GM18867 (cell line): ENCODE measurements around the gene DEDD2.
A peak's percentile ranks its signal among the peaks of the same experiment; 100 is the strongest.

Experiments used
- ATAC-seq: cut with Tn5 transposase; IDR thresholded peaks from one replicate; pipeline ENCODE4 v1.9.1; 2021; ENCODE audit warnings: mild to moderate bottlenecking, moderate library complexity; ENCODE audit not compliant: unreplicated experiment

DEDD2 gene

GRCh38 chr19:42201489-42202289, 15.8 kb downstream of the DEDD2 start:
- peak; percentile 42 for ATAC-seq

- no peak for ATAC-seq
Measured at GRCh38 chr19:42200116-42200715, 17.3 kb downstream of the DEDD2 start.

DNA sequence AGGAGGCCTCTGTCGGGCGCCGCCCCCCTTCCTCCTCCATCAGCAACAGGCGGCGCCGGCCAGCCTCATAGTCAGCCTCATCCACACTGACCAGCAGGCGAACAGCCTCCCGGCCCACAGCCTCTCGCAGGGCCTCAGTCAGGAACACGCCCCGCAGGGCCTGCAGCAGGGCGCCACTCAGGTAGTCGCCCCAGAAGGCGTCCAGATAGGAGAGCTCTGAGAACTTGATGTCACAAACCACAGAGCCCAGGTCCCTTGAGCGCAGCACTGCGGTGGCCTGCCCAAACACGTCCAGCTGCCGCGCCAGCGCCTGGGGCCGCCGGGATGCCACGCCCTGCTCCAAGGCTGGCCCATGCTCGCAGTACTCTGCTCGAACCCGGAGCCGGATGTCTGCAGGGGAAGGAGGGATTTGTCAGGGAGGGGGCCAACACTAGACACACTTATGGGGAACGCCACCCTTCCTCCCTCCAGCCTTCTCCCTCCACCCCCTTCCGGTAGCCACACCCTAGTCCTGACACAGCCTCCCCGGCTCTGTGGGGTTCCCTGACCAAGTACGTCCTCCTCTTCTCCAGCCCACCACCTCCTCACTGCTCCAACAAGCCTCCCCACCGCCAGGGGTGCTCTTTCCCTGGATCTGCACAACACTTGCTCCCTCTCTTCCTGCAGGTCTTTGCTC, 17.9 kb downstream of the DEDD2 start:
- ATAC-seq = peak; percentile 36

- peak; percentile 48 for ATAC-seq
Measured at GRCh38 chr19:42198676-42199439, 18.6 kb downstream of the DEDD2 start.

- no peak for ATAC-seq
Measured at GRCh38 chr19:42197375-42197817, 20.1 kb downstream of the DEDD2 start.

- no peak for ATAC-seq
Measured at GRCh38 chr19:42196011-42197001, 21.2 kb downstream of the DEDD2 start.

GRCh38 chr19:42193706-42194105, 23.8 kb downstream of the DEDD2 start:
- no peak for ATAC-seq

DNA sequence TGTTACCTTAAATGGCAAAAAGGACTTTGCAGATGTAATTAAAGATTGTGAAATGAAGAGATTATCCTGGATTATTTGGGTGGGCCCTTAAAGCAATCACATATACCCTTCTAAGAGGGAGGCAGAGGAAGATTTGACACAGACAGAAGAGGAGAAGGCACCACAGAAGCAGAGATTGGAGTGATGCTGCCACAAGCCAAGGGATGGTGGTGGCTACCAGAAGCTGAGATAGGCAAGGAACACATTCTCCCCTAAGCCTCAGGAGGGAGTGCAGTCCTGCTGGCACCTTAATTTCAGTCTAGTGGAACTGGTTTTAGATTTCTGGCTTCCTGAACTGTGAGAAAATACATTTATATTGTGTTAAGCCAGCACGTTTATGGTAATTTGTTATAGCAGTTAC, 24.2 kb downstream of the DEDD2 start:
- ATAC-seq = no peak

DNA sequence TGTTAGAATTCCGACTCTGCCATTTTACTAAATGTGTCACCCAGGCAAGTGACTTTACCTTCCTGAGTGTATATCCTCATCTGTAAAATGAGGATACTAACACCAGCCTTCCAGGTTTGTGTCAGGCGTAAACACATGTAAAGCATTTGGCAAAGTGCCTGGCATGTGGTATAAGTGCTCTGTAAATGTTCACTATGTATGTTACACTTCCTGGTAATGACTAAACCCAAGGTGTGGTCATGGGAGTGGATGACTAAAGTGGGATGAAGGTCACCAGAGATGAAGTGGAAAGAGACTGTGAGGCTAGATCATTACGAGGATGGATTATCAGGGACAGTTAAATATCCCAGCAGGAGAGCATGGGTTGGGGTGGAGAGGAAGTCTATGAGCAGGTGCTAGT, 25.6 kb downstream of the DEDD2 start:
- no peak for ATAC-seq

DNA sequence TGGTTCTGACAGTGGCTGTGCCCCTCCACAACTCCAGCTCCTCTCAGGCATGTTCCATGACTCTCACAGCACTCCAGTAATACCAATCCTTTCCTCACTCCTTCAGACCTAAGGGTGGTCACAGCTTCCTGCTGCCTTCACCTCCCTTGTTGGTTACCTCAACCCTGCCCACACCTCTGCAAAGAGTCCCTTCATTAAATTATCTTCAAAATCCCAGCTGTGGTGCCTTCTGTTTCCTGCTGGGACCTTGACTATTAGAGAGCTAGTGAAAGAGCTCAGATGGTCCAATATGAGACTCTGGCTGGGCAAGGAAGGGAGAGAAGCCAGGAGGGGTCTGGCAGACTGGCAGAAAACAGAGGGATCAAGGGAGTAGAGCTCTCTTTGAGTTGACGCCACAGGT, 26.1 kb downstream of the DEDD2 start:
- ATAC-seq = no peak

- ATAC-seq = no peak
Measured at GRCh38 chr19:42189133-42189532, 28.3 kb downstream of the DEDD2 start.

DNA sequence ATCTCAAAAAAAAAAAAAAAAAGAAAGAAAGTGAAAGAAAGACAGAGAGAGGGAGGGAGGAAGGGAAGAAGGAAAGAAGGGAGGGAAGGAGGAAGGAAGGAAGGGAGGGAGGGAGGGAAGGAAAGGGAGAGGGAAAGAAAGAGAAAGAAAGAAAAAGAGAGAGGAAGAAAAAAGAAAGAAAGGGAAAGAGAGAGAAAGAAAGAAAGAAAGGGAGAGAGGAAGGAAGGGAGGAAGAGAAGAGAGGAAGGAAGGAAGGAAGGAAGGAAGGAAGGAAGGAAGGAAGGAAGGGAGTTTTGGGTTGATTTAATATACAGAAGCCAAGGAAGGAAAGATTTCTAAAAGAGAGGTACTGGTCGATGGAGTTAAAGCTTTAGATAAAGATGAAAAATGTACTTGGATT, 28.8 kb downstream of the DEDD2 start:
- ATAC-seq = no peak

DNA sequence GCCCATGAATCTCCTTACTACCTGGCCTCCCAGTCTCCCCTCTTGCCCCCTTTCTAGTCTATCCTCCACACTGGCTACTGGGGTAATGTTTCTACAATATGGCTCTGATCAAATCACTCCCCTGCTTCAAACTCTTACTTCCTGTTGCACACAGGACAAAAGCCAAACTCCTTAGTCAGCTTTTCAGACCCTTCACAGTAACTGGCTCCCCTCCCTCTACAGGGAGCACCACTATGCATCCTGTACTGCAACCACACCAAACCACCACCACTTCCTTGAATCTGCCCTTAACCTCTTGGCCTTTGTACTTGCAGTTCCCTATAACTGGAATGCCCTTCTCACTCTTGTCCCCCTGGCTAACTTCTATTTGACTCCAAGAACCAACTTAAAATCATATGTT, 32.2 kb downstream of the DEDD2 start:
- ATAC-seq = no peak

- no peak for ATAC-seq
Measured at GRCh38 chr19:42184401-42184861, 33.0 kb downstream of the DEDD2 start.

GRCh38 chr19:42178791-42179674, 38.4 kb downstream of the DEDD2 start:
- ATAC-seq = no peak

- no peak for ATAC-seq
Measured at GRCh38 chr19:42177686-42178019, 39.8 kb downstream of the DEDD2 start.

GRCh38 chr19:42176990-42177685, 40.3 kb downstream of the DEDD2 start:
- no peak for ATAC-seq

DNA sequence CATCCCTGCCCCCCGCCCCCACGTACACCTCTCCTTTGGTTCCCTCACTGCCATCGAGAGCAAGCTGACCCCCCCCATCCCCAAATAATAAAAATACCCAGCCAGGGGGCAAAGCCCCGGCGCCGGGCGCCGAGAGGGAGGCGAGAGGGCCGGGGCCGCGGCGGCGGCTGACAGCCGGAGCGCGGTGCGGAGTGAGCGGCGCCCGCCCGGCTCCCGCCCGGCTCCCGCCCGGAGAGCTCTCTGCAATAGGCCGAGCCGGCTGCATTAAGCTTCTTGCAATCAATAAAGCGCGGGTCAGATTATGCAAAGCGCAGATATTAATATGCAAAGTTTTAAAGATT, 40.9 kb downstream of the DEDD2 start:
- no peak for ATAC-seq
